HepG2 (cell line): Measurements from ENCODE around the gene SMIM10L2A. TPM values are rescaled to one million over a fixed set of nuclear protein-coding genes. Genes with fewer than 3 reads are reported as not detected.

ENCODE experiments used
- ATAC-seq: fragments of 200-7000 bp; cut with Tn5 transposase; 3 replicates; pipeline ENCODE4 v1.9.1; 2020; ENCODE audit warnings: mild to moderate bottlenecking, moderate library complexity
- BruUV-seq: library from RNA; stranded (reverse); fragments of 400-500 nt; replicated peaks from 2 replicates; lab custom pipeline; 2021; lab: Mats Ljungman, UMichigan
- CTCF ChIA-PET: fragments of 300-600 bp; formaldehyde crosslinking; extraction: SDS; loops from one replicate; lab custom pipeline; 2021; ENCODE audit warnings: low total read pairs, inconsistent platforms, low intra/inter-chr PET ratio; lab: Yijun Ruan, JAX
- POLR2A ChIA-PET: fragments of 350-600 bp; sonication (Branson Sonifier 250); formaldehyde crosslinking; loops from one replicate; lab custom pipeline; 2020; ENCODE audit warnings: antibody characterized with exemption, inconsistent platforms; lab: Yijun Ruan, JAX
- DNase-seq: peaks from one replicate; pipeline ENCODE4 v3.0.0-alpha.2; 2015; ENCODE audit warnings: low spot score
- FAIRE-seq: peaks from 3 replicates; lab custom pipeline; 2011; peaks lifted over from hg19 to GRCh38; lab: Jason Lieb, UNC
- H2AFZ ChIP-seq: one replicate; pipeline ENCODE4 v1.6.1; 2011; ENCODE audit warnings: low read length, inconsistent platforms
- H3K27ac ChIP-seq: fragments of 300-600 bp; 3 replicates; pipeline ENCODE4 v1.8.0; 2011; ENCODE audit warnings: mixed run types, mild to moderate bottlenecking, mixed read lengths, low read length, inconsistent platforms; ENCODE audit not compliant: insufficient read depth; ENCODE audit errors: extremely low read length
- H3K27me3 ChIP-seq, 2 experiments: fragments of 200-600 bp in 1 of 2; 2 replicates in 1 of 2; 3 replicates in 1 of 2; pipeline versions ENCODE4 v1.6.0 to v1.8.0; 2011; ENCODE audit warnings: low read length in 2 of 2, mild to moderate bottlenecking in 2 of 2, moderate library complexity in 2 of 2, inconsistent platforms in 1 of 2; ENCODE audit not compliant: insufficient read depth in 2 of 2, control insufficient read depth in 1 of 2
- H3K36me3 ChIP-seq, 2 experiments: fragments of 200-600 bp in 1 of 2; replicated peaks in 1 of 2; 2 replicates in 1 of 2; 3 replicates in 1 of 2; pipeline versions ENCODE4 v1.5.1 to v1.8.0; 2011; ENCODE audit warnings: low read length in 2 of 2, inconsistent platforms in 1 of 2; ENCODE audit not compliant: insufficient read depth in 2 of 2, control insufficient read depth in 1 of 2
- H3K4me1 ChIP-seq: 2 replicates; pipeline ENCODE4 v1.5.1; 2012; ENCODE audit warnings: low read length, inconsistent platforms; ENCODE audit not compliant: insufficient read depth
- H3K4me2 ChIP-seq: 2 replicates; pipeline ENCODE4 v1.6.0; 2011; ENCODE audit warnings: low read depth, low read length, inconsistent platforms
- H3K4me3 ChIP-seq, 3 experiments: fragments of 200-600 bp in 1 of 3; sonication (generic), shearing (Covaris generic) in 1 of 3; replicated peaks in 1 of 3; 2 replicates each; pipeline ENCODE4 v1.5.1; 2011 to 2016; ENCODE audit warnings: low read length in 3 of 3, inconsistent platforms in 2 of 3, low read depth in 2 of 3, mild to moderate bottlenecking in 2 of 3, control low read depth in 1 of 3, mixed read lengths in 1 of 3; ENCODE audit not compliant: insufficient read depth in 1 of 3
- H3K79me2 ChIP-seq: one replicate; pipeline ENCODE4 v1.6.1; 2011; ENCODE audit warnings: low read length, inconsistent platforms; ENCODE audit not compliant: insufficient read depth
- H3K9ac ChIP-seq: 2 replicates; pipeline ENCODE4 v1.6.0; 2011; ENCODE audit warnings: mild to moderate bottlenecking, low read depth, low read length, inconsistent platforms; ENCODE audit not compliant: insufficient read depth
- H3K9me3 ChIP-seq: 2 replicates; pipeline ENCODE4 v1.5.1; 2012; ENCODE audit warnings: mild to moderate bottlenecking, low read length
- H4K20me1 ChIP-seq: 2 replicates; pipeline ENCODE4 v1.6.0; 2011; ENCODE audit warnings: inconsistent platforms, mild to moderate bottlenecking, low read length, moderate library complexity; ENCODE audit not compliant: insufficient read depth
- AHR ChIP-seq: IDR thresholded peaks from 2 replicates; pipeline ENCODE4 v1.6.1; 2018; ENCODE audit warnings: missing genetic modification reagents, missing compliant biosample characterization
- AKAP8 ChIP-seq: sonication (generic); formaldehyde crosslinking; IDR thresholded peaks from 2 replicates; pipeline ENCODE4 v1.5.1; 2020; ENCODE audit warnings: mild to moderate bottlenecking, missing genetic modification reagents
- CCAR2 ChIP-seq: fragments of 200-400 bp; formaldehyde crosslinking; optimal IDR thresholded peaks from 2 replicates; pipeline ENCODE3; 2018; ENCODE audit warnings: low read depth, mild to moderate bottlenecking, low read length, moderate library complexity
- EHMT2 ChIP-seq: fragments of 200-600 bp; sonication (generic); IDR thresholded peaks from 2 replicates; pipeline ENCODE4 v1.7.0; 2017; ENCODE audit warnings: antibody characterized with exemption, low read depth, low read length, borderline replicate concordance
- EP300 ChIP-seq, 3 experiments: sonication (generic) in 1 of 3; formaldehyde crosslinking in 1 of 3; IDR thresholded peaks; 2 replicates each; pipeline versions ENCODE4 v1.5.1 to v1.6.1; 2011 to 2020; ENCODE audit warnings: low read depth in 2 of 3, low read length in 2 of 3, borderline replicate concordance in 1 of 3, improper control_type of control experiment in 1 of 3, mild to moderate bottlenecking in 1 of 3, missing genetic modification reagents in 1 of 3, moderate library complexity in 1 of 3
- ERF ChIP-seq: IDR thresholded peaks from 2 replicates; pipeline ENCODE4 v1.6.1; 2018; ENCODE audit warnings: missing biosample characterization, missing genetic modification reagents
- GPN1 ChIP-seq: sonication (generic); formaldehyde crosslinking; IDR thresholded peaks from 2 replicates; pipeline ENCODE4 v1.5.1; 2020; ENCODE audit warnings: missing genetic modification reagents, borderline replicate concordance
- IRF2 ChIP-seq: IDR thresholded peaks from 2 replicates; pipeline ENCODE4 v1.6.1; 2018; ENCODE audit warnings: missing genetic modification reagents, missing compliant biosample characterization
- PHF5A ChIP-seq: IDR thresholded peaks from one replicate; pipeline ENCODE4 v1.6.1; 2018; ENCODE audit warnings: low read depth, missing genetic modification reagents; ENCODE audit not compliant: unreplicated experiment
- RFX1 ChIP-seq: fragments of 450-650 bp; IDR thresholded peaks from 2 replicates; pipeline ENCODE4 v1.6.1; 2017
- SRF ChIP-seq: IDR thresholded peaks from 2 replicates; pipeline ENCODE4 v1.6.1; 2011; ENCODE audit warnings: mild to moderate bottlenecking, low read depth, low read length, moderate library complexity
- TCF12 ChIP-seq, 2 experiments: fragments of 450-650 bp in 1 of 2; sonication (generic) in 1 of 2; formaldehyde crosslinking in 1 of 2; IDR thresholded peaks; 2 replicates each; pipeline versions ENCODE4 v1.6.1 to v1.8.0; 2017 to 2022; ENCODE audit warnings: antibody characterized with exemption in 1 of 2, mild to moderate bottlenecking in 1 of 2, missing genetic modification reagents in 1 of 2, moderate library complexity in 1 of 2
- ZBTB21 ChIP-seq: sonication (generic); formaldehyde crosslinking; IDR thresholded peaks from 2 replicates; pipeline ENCODE4 v1.4.0; 2020; ENCODE audit warnings: missing genetic modification reagents
- ZKSCAN8 ChIP-seq: IDR thresholded peaks from 2 replicates; pipeline ENCODE4 v1.6.1; 2016; ENCODE audit warnings: borderline replicate concordance, missing genetic modification reagents, missing compliant biosample characterization
- ZNF256 ChIP-seq: sonication (generic); formaldehyde crosslinking; conservative IDR thresholded peaks from 2 replicates; pipeline ENCODE4 v1.4.0; 2020; ENCODE audit warnings: missing genetic modification reagents
- ZNF331 ChIP-seq: sonication (generic); formaldehyde crosslinking; IDR thresholded peaks from 2 replicates; pipeline ENCODE4 v1.4.0; 2020; ENCODE audit warnings: missing genetic modification reagents
- ZNF790 ChIP-seq: sonication (generic); formaldehyde crosslinking; IDR thresholded peaks from 2 replicates; pipeline ENCODE4 v1.8.0; 2022; ENCODE audit warnings: missing genetic modification reagents, mild to moderate bottlenecking, borderline replicate concordance
- WGBS: methylation state at CpG from one replicate; pipeline ENCODE4 v1.1.6; 2017; ENCODE audit warnings: low lambda C conversion rate; 5-methylcytosine and 5-hydroxymethylcytosine counted together
- in situ Hi-C: cut with HindIII; loops from 2 replicates; pipeline ENCODE4 v1.10.0; 2017; ENCODE audit warnings: low pct_unique_long_range_greater_than_20kb; ENCODE audit not compliant: extremely low pct_ligation_motif_present
- intact Hi-C: fragments of 100-400 bp; cut with micrococcal nuclease; formaldehyde crosslinking; loops from one replicate; pipeline ENCODE4 v1.10.0; 2022; ENCODE audit not compliant: unreplicated experiment
- polyA plus RNA-seq, 8 experiments: library from polyadenylated mRNA; depleted of rRNA in 3 of 8; stranded (reverse) in 7 of 8; unstranded in 1 of 8; fragments of >200 nt; fragmentation: Illumina TruSeq in 4 of 8; extraction: Trizol in 4 of 8; gene quantifications; 2 replicates each; pipeline versions ENCODE4 v1.2.1 to v1.2.3, GENCODE V29; 2011 to 2016; ENCODE audit warnings: low read depth in 4 of 8, missing spikeins in 1 of 8, mixed read lengths in 1 of 8; ENCODE audit not compliant: insufficient read depth in 1 of 8
- total RNA-seq, 5 experiments: library from RNA; depleted of rRNA; stranded (reverse); fragments of >200 nt; fragmentation: Illumina TruSeq; extraction: Trizol; gene quantifications; 2 replicates each; pipeline ENCODE4 v1.2.3, GENCODE V29; 2016; ENCODE audit warnings: low read depth in 1 of 5
- TF ChIP-seq, protein P1 (sequence below): fragments of 450-650 bp; IDR thresholded peaks from 2 replicates; pipeline ENCODE4 v1.6.1; 2017; ENCODE audit warnings: mild to moderate bottlenecking
- TF ChIP-seq, protein P2 (sequence below): sonication (generic); formaldehyde crosslinking; IDR thresholded peaks from 2 replicates; pipeline ENCODE4 v1.4.0; 2020; ENCODE audit warnings: mild to moderate bottlenecking, missing genetic modification reagents

Gene SMIM10L2A
- total and polyA plus RNA-seq, 2 of the 13 experiments (the other 11 are each of a cell fraction or from before 2014, with no cell fraction given): not detected

DNA sequence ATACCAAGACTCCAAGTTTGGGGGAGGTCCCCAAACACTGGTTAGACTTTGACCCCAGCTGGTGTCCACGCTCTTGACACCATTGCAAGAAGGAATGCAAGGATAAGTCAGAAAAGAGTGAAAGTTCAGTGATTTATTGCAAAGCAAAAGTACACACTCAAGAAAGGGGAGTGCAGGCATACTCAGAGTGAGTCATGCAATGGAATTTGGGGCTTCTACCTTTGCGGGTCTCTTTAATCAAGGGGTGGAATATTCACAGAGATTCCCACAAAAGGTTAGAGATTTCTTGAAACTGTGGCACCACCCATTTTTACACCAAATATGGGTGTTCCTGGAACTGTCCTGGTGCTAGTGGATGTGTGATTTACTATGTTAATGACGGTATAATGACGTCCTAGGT lies 5.2 kb upstream of the SMIM10L2A start:
- Histone ChIP-seq H3K79me2 (no peaks in the 10 kb centered on the region), H4K20me1 (no peaks in the 10 kb centered on the region), H3K4me1 (no peaks in the 10 kb centered on the region), H3K9me3 (no peaks in the 10 kb centered on the region), H3K4me3 (no peak overlapping the region), H3K27me3 (no peaks in the 10 kb centered on the region), H3K4me2 (no peak overlapping the region), H2AFZ (no peak overlapping the region), H3K36me3 (no peaks in the 10 kb centered on the region), H3K9ac (no peak overlapping the region), H3K27ac (no peak overlapping the region)
- TF ChIP-seq ZKSCAN8 (CRISPR knock-in tag): no peak
- TF ChIP-seq ERF (CRISPR knock-in tag): no peak
- no peak for TF ChIP-seq AKAP8 (CRISPR knock-in tag)
- TF ChIP-seq, protein P1, sequence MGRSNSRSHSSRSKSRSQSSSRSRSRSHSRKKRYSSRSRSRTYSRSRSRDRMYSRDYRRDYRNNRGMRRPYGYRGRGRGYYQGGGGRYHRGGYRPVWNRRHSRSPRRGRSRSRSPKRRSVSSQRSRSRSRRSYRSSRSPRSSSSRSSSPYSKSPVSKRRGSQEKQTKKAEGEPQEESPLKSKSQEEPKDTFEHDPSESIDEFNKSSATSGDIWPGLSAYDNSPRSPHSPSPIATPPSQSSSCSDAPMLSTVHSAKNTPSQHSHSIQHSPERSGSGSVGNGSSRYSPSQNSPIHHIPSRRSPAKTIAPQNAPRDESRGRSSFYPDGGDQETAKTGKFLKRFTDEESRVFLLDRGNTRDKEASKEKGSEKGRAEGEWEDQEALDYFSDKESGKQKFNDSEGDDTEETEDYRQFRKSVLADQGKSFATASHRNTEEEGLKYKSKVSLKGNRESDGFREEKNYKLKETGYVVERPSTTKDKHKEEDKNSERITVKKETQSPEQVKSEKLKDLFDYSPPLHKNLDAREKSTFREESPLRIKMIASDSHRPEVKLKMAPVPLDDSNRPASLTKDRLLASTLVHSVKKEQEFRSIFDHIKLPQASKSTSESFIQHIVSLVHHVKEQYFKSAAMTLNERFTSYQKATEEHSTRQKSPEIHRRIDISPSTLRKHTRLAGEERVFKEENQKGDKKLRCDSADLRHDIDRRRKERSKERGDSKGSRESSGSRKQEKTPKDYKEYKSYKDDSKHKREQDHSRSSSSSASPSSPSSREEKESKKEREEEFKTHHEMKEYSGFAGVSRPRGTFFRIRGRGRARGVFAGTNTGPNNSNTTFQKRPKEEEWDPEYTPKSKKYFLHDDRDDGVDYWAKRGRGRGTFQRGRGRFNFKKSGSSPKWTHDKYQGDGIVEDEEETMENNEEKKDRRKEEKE: no peak
- TF ChIP-seq GPN1 (CRISPR knock-in tag): no peak
- no peak for TF ChIP-seq RFX1
- no peak for TF ChIP-seq PHF5A (CRISPR knock-in tag)
- no peak for TF ChIP-seq SRF
- no peak for TF ChIP-seq EP300 (IDR thresholded peaks at IDR 0.05; ENCODE audit: low read depth in 2 of 2, low read length in 2 of 2)
- no peak for TF ChIP-seq EP300 (CRISPR knock-in tag; IDR thresholded peaks at IDR 0.05; ENCODE audit: borderline replicate concordance)
- TF ChIP-seq CCAR2: no peak
- TF ChIP-seq IRF2 (CRISPR knock-in tag): no peak
- TF ChIP-seq AHR (CRISPR knock-in tag): no peak
- TF ChIP-seq, protein P2, sequence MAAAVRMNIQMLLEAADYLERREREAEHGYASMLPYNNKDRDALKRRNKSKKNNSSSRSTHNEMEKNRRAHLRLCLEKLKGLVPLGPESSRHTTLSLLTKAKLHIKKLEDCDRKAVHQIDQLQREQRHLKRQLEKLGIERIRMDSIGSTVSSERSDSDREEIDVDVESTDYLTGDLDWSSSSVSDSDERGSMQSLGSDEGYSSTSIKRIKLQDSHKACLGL (CRISPR knock-in tag): no peak
- no peak for TF ChIP-seq ZNF790 (CRISPR knock-in tag)
- no peak for TF ChIP-seq TCF12 (IDR thresholded peaks at IDR 0.05)
- no peak for TF ChIP-seq TCF12 (CRISPR knock-in tag; IDR thresholded peaks at IDR 0.05)
- no peak for TF ChIP-seq ZNF256
- TF ChIP-seq ZNF331: no peak
- TF ChIP-seq ZBTB21: no peak
- no peak for TF ChIP-seq EHMT2
- CTCF ChIA-PET: no interaction called here
- WGBS: 21% methylated on average over 2 of the region's 4 CpGs
- POLR2A ChIA-PET: no interaction called here
- FAIRE-seq (no peak), DNase-seq (no peak), ATAC-seq (no peak)
- no TSS peak for BruUV-seq
- intact Hi-C loops: no loop called here
- in situ Hi-C loops: no loop called here
